ENCODE data around the gene DCAF12.
"Not testable (repeated sequence)": the region's sequence is repeated elsewhere in the genome, so short reads cannot be mapped to it uniquely, and the experiment has no call there.

Gene DCAF12

GRCh38 chr9:34143116-34143515, 16.6 kb upstream of the DCAF12 start:
- in situ Hi-C loops (cut with MboI; ENCODE audit: low pct_unique_long_range_greater_than_20kb, low sequenced_read_pairs, unreplicated experiment) = no loop called here
- DNase-seq (ENCODE audit: low spot score) = no peak
- TF ChIP-seq, protein P1, sequence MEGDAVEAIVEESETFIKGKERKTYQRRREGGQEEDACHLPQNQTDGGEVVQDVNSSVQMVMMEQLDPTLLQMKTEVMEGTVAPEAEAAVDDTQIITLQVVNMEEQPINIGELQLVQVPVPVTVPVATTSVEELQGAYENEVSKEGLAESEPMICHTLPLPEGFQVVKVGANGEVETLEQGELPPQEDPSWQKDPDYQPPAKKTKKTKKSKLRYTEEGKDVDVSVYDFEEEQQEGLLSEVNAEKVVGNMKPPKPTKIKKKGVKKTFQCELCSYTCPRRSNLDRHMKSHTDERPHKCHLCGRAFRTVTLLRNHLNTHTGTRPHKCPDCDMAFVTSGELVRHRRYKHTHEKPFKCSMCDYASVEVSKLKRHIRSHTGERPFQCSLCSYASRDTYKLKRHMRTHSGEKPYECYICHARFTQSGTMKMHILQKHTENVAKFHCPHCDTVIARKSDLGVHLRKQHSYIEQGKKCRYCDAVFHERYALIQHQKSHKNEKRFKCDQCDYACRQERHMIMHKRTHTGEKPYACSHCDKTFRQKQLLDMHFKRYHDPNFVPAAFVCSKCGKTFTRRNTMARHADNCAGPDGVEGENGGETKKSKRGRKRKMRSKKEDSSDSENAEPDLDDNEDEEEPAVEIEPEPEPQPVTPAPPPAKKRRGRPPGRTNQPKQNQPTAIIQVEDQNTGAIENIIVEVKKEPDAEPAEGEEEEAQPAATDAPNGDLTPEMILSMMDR (IDR thresholded peaks at IDR 0.05; ENCODE audit: extremely low read depth, insufficient read depth, missing control alignments) = no peak

DNA sequence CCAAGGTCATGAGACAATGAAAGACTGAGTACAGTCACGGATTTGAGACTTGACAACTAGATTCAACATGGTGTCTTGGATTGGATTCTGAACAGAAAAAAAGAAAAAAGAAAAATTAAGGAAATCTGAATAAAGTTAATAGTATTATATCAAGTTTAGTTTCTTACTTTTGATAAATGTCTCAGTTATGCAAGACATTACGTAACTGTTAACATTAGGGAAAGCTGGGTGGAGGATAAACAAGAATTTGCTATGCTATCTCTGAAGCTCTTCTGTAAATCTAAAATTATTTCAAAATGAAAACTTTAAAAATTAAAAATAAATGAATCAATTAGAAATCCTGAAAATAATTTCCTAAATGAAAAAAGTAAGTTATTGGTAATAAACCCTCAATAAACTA, 14.4 kb upstream of the DCAF12 start:
- TF ChIP-seq, protein P1 (IDR thresholded peaks at IDR 0.05; ENCODE audit: extremely low read depth, insufficient read depth, missing control alignments) = no peak
- in situ Hi-C loops (cut with MboI; ENCODE audit: low pct_unique_long_range_greater_than_20kb, low sequenced_read_pairs, unreplicated experiment) = no loop called here
- no peak for DNase-seq (ENCODE audit: low spot score)

GRCh38 chr9:34139477-34140146, 13.1 kb upstream of the DCAF12 start:
- in situ Hi-C loops (cut with MboI; ENCODE audit: low pct_unique_long_range_greater_than_20kb, low sequenced_read_pairs, unreplicated experiment) = no loop called here
- DNase-seq (ENCODE audit: low spot score) = no peak
- TF ChIP-seq, protein P1 (IDR thresholded peaks at IDR 0.05; ENCODE audit: extremely low read depth, insufficient read depth, missing control alignments) = peak; percentile 26

GRCh38 chr9:34138644-34139043, 12.1 kb upstream of the DCAF12 start:
- DNase-seq (ENCODE audit: low spot score); in situ Hi-C loops (cut with MboI; ENCODE audit: low pct_unique_long_range_greater_than_20kb, low sequenced_read_pairs, unreplicated experiment): not testable (repeated sequence)

DNA sequence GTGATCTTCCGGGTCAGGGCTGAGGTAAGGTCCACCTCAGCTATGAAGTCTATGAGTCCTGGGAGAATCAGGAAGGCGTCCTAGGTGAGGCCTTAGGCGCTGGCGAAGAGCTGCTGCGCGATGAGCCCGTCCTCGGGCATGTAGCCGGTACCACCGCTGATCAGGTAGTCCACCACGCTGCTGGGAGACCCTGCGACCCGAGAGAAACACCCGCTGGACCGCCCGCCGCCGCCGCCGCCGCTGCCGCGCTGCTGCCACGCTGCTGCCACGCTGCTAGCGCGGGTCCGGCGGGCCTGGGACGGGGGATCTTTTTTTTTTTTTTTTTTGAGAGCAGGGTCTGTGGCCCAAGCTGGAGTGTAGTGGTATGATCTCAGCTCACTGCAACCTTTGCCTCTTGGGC, 8.0 kb upstream of the DCAF12 start:
- TF ChIP-seq, protein P1 (IDR thresholded peaks at IDR 0.05; ENCODE audit: extremely low read depth, insufficient read depth, missing control alignments) = no peak
- in situ Hi-C loops (cut with MboI; ENCODE audit: low pct_unique_long_range_greater_than_20kb, low sequenced_read_pairs, unreplicated experiment) = no loop called here
- no peak for DNase-seq (ENCODE audit: low spot score)

DNA sequence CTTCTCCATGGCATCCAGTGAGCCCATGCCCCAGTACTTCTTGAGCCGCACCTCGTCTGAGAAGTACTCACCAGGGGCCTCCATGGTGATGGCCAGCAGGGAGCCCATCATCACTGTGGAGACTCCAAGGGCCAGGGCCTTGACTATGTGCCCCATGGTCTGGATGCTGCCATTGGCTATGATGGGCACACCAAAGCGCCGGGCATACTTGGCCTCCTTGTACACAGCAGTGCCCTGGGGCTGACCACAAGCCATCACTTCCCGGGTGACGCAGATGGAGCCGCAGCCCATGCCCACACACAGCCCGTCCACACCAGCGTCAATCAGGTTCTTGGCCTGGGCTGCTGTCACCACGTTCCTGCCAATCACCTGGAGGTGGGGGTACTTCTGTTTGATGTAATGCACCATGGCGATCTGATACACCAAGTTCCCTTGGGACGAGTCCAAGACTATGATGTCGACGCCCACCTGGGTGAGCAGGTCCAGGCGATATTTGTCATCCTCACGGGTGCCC, 7.0 kb upstream of the DCAF12 start:
- in situ Hi-C loops (cut with MboI; ENCODE audit: low pct_unique_long_range_greater_than_20kb, low sequenced_read_pairs, unreplicated experiment) = no loop called here
- TF ChIP-seq, protein P1 (IDR thresholded peaks at IDR 0.05; ENCODE audit: extremely low read depth, insufficient read depth, missing control alignments) = no peak
- no peak for DNase-seq (ENCODE audit: low spot score)

GRCh38 chr9:34131571-34131970, 5.1 kb upstream of the DCAF12 start:
- no peak for DNase-seq (ENCODE audit: low spot score)
- TF ChIP-seq, protein P1 (IDR thresholded peaks at IDR 0.05; ENCODE audit: extremely low read depth, insufficient read depth, missing control alignments) = no peak
- in situ Hi-C loops (cut with MboI; ENCODE audit: low pct_unique_long_range_greater_than_20kb, low sequenced_read_pairs, unreplicated experiment) = no loop called here

All from GM13977 (cell line).